ENCODE measurements around the gene HMGCS2. TPM values are rescaled to one million over a fixed set of nuclear protein-coding genes. Genes with fewer than 3 reads are reported as not detected.

HMGCS2 gene
- total RNA-seq, 2 experiments from 2014 or later = not detected

DNA sequence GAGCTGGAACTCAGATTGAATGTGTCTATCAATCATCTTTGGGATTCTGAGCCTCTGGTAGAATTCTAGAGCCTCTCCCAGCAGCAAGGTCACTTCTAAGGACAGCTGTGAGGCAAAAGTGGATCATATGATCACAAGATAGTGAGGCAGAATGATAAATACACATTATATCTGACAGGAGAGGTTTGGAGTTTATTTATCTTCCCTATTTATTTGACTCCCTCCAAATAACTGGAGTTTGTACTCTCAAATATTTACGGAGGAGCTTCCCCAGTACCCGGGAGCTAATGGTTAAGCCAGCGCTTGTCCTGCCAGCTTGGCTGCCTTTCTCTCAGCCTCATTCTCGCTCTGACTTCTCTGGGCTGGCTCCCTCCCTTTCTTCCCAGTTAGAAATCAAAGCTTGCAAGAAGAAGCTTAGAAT is 2.3 kb downstream of the HMGCS2 start:
- CTCF ChIA-PET (ENCODE audit: unreplicated experiment) = no interaction called here
- intact Hi-C loops (cut with micrococcal nuclease; ENCODE audit: unreplicated experiment) = no loop called here
- no TSS peak for BruUV-seq (replicated peaks)

GRCh38 chr1:119764220-119764619 is 4.5 kb downstream of the HMGCS2 start:
- Histone ChIP-seq H3K4me2 (ENCODE audit: low read length) (no peak overlapping the region), H3K4me1 (ENCODE audit: insufficient read depth, low read length, poor library complexity, severe bottlenecking) (no peaks in the 10 kb centered on the region), H2AFZ (ENCODE audit: low read length) (no peak overlapping the region), H3K9me3 (ENCODE audit: low read length) (no peaks in the 10 kb centered on the region), H3K79me2 (ENCODE audit: insufficient read depth, low read depth, low read length) (no peaks in the 10 kb centered on the region), H3K36me3 (ENCODE audit: insufficient read depth, low read length) (no peaks in the 10 kb centered on the region), H3K27ac (ENCODE audit: low read depth, low read length, poor library complexity, severe bottlenecking) (no peak overlapping the region), H4K20me1 (ENCODE audit: insufficient read depth, low read length) (no peaks in the 10 kb centered on the region), H3K4me3 (ENCODE audit: low read depth, low read length, poor library complexity, severe bottlenecking) (no peak overlapping the region), H3K9me2 (ENCODE audit: insufficient read depth, low read length) (no peaks in the 10 kb centered on the region)
- intact Hi-C loops (cut with micrococcal nuclease; ENCODE audit: unreplicated experiment) = no loop called here
- no TSS peak for BruUV-seq (replicated peaks)
- POLR2A ChIA-PET = interaction anchor here (1.0 kb wide), 1 partner anchor 103 kb away, joined by 4 read pairs; no protein-coding TSS in a partner anchor
- CTCF ChIA-PET (ENCODE audit: unreplicated experiment) = no interaction called here
- no peak for DNase-seq (ENCODE audit: low spot score)
- no peak for TF ChIP-seq EZH2phosphoT487 (IDR thresholded peaks at IDR 0.05; ENCODE audit: borderline replicate concordance, low read depth, low read length)
- TF ChIP-seq, protein P1, sequence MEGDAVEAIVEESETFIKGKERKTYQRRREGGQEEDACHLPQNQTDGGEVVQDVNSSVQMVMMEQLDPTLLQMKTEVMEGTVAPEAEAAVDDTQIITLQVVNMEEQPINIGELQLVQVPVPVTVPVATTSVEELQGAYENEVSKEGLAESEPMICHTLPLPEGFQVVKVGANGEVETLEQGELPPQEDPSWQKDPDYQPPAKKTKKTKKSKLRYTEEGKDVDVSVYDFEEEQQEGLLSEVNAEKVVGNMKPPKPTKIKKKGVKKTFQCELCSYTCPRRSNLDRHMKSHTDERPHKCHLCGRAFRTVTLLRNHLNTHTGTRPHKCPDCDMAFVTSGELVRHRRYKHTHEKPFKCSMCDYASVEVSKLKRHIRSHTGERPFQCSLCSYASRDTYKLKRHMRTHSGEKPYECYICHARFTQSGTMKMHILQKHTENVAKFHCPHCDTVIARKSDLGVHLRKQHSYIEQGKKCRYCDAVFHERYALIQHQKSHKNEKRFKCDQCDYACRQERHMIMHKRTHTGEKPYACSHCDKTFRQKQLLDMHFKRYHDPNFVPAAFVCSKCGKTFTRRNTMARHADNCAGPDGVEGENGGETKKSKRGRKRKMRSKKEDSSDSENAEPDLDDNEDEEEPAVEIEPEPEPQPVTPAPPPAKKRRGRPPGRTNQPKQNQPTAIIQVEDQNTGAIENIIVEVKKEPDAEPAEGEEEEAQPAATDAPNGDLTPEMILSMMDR (conservative IDR thresholded peaks at IDR 0.05; ENCODE audit: low read length) = no peak

More for the DNA sequence above, 2.3 kb downstream of the HMGCS2 start:
- POLR2A ChIA-PET = interaction anchor here (0.7 to 1.1 kb wide), 2 partner anchors 9 to 60 kb away, joined by 3 read pairs; no protein-coding TSS in a partner anchor
- Histone ChIP-seq H3K4me3 (ENCODE audit: low read depth, low read length, poor library complexity, severe bottlenecking) (no peak overlapping the region), H4K20me1 (ENCODE audit: insufficient read depth, low read length) (no peaks in the 10 kb centered on the region), H3K36me3 (ENCODE audit: insufficient read depth, low read length) (no peaks in the 10 kb centered on the region), H3K4me2 (ENCODE audit: low read length) (no peak overlapping the region), H3K9me2 (ENCODE audit: insufficient read depth, low read length) (no peaks in the 10 kb centered on the region), H3K4me1 (ENCODE audit: insufficient read depth, low read length, poor library complexity, severe bottlenecking) (no peaks in the 10 kb centered on the region), H3K9me3 (ENCODE audit: low read length) (no peaks in the 10 kb centered on the region), H3K79me2 (ENCODE audit: insufficient read depth, low read depth, low read length) (no peaks in the 10 kb centered on the region), H3K27ac (ENCODE audit: low read depth, low read length, poor library complexity, severe bottlenecking) (no peak overlapping the region), H2AFZ (ENCODE audit: low read length) (no peak overlapping the region)
- no peak for DNase-seq (ENCODE audit: low spot score)
- no peak for TF ChIP-seq EZH2phosphoT487 (IDR thresholded peaks at IDR 0.05; ENCODE audit: borderline replicate concordance, low read depth, low read length)
- TF ChIP-seq, protein P1 (conservative IDR thresholded peaks at IDR 0.05; ENCODE audit: low read length) = no peak

DNA sequence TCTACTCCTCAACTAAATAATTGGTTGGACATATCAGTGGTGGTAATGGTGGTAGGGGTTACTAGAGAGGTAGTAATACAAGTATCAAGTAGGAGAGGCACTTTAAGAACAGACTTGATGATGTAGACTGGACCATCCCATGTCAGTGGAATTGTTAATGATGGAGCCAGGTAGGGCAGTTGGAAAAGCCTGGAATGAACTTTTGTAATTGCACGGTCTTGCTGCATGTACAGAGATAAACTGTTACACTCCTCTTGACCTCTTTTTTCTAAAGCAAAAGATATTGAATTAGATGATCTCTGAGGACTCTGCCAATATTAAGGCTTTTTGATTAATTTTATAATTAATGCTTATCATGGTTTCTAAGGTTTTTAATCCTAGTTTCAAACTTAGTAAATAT is 5.8 kb downstream of the HMGCS2 start:
- H3K27ac ChIP-seq (ENCODE audit: low read depth, low read length, poor library complexity, severe bottlenecking) = no peak overlapping the region
- ChIA-PET POLR2A (no interaction called here), CTCF (ENCODE audit: unreplicated experiment) (no interaction called here)
- no peaks in the 10 kb centered on the region for H3K79me2 ChIP-seq (ENCODE audit: insufficient read depth, low read depth, low read length)
- H4K20me1 ChIP-seq (ENCODE audit: insufficient read depth, low read length) = no peaks in the 10 kb centered on the region
- intact Hi-C loops (cut with micrococcal nuclease; ENCODE audit: unreplicated experiment) = no loop called here
- TF ChIP-seq, protein P1 (conservative IDR thresholded peaks at IDR 0.05; ENCODE audit: low read length) = no peak
- no peak for TF ChIP-seq EZH2phosphoT487 (IDR thresholded peaks at IDR 0.05; ENCODE audit: borderline replicate concordance, low read depth, low read length)
- no peaks in the 10 kb centered on the region for H3K4me1 ChIP-seq (ENCODE audit: insufficient read depth, low read length, poor library complexity, severe bottlenecking)
- H3K9me3 ChIP-seq (ENCODE audit: low read length) = no peaks in the 10 kb centered on the region
- no peak for DNase-seq (ENCODE audit: low spot score)
- no peaks in the 10 kb centered on the region for H3K36me3 ChIP-seq (ENCODE audit: insufficient read depth, low read length)
- no peaks in the 10 kb centered on the region for H3K9me2 ChIP-seq (ENCODE audit: insufficient read depth, low read length)
- BruUV-seq (replicated peaks) = no TSS peak
- no peak overlapping the region for H3K4me3 ChIP-seq (ENCODE audit: low read depth, low read length, poor library complexity, severe bottlenecking)
- H3K4me2 ChIP-seq (ENCODE audit: low read length) = no peak overlapping the region
- no peak overlapping the region for H2AFZ ChIP-seq (ENCODE audit: low read length)

All from OCI-LY7 (cell line).